Measurements from ENCODE around the gene ZFR.

DNA sequence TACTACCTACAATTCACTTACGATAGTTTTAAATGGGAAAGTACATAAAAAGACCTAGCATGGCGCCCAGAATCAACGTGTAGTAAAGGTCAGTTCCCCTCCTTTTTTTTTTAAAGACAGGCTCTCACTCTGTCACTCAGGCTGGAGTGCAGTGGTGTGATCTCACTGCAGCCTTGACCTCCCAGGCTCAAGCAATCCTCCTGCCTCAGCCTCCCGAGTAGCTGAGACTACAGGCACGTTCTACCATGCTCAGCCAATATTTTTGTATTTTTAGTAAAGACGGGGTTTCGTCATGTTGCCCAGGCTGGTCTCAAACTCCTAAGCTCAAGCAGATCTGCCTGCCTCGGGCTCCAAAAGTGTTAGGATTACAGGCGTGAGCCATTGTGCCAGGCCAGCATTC lies 91.1 kb downstream of the ZFR start:
- TF ChIP-seq RXRA (IDR thresholded peaks at IDR 0.05) (no peak), JUND (IDR thresholded peaks at IDR 0.05) (no peak), HNF4A (conservative IDR thresholded peaks at IDR 0.05) (no peak), SP1 (IDR thresholded peaks at IDR 0.05) (no peak)
- TF ChIP-seq, protein P1, sequence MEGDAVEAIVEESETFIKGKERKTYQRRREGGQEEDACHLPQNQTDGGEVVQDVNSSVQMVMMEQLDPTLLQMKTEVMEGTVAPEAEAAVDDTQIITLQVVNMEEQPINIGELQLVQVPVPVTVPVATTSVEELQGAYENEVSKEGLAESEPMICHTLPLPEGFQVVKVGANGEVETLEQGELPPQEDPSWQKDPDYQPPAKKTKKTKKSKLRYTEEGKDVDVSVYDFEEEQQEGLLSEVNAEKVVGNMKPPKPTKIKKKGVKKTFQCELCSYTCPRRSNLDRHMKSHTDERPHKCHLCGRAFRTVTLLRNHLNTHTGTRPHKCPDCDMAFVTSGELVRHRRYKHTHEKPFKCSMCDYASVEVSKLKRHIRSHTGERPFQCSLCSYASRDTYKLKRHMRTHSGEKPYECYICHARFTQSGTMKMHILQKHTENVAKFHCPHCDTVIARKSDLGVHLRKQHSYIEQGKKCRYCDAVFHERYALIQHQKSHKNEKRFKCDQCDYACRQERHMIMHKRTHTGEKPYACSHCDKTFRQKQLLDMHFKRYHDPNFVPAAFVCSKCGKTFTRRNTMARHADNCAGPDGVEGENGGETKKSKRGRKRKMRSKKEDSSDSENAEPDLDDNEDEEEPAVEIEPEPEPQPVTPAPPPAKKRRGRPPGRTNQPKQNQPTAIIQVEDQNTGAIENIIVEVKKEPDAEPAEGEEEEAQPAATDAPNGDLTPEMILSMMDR (IDR thresholded peaks at IDR 0.05; ENCODE audit: low read depth, low read length, missing input control) = no peak
